CD14-positive monocyte (primary cell): ENCODE data around the gene ZIC5. TPM values are rescaled to one million over a fixed set of nuclear protein-coding genes. Genes with fewer than 3 reads are reported as not detected.

Experiments used
- DNase-seq, 3 donors: peaks; one replicate each; pipeline ENCODE4 v3.0.0-alpha.2; 2011 to 2022
- H2AFZ ChIP-seq: 2 replicates; pipeline ENCODE4 v1.6.0; 2012; ENCODE audit warnings: mild to moderate bottlenecking, low read depth, low read length, inconsistent platforms; ENCODE audit not compliant: insufficient read depth, poor library complexity, severe bottlenecking
- H3K27ac ChIP-seq, 2 donors: 1 replicate in 1 of 2; 2 replicates in 1 of 2; pipeline ENCODE4 v1.5.1; 2012 to 2013; ENCODE audit warnings: low read length in 2 of 2, control low read depth in 1 of 2, inconsistent platforms in 1 of 2, low read depth in 1 of 2, mild to moderate bottlenecking in 1 of 2
- H3K27me3 ChIP-seq, 2 donors: one replicate each; pipeline versions ENCODE4 v1.6.0 to v1.6.1; 2011 to 2013; ENCODE audit warnings: low read length in 2 of 2; ENCODE audit not compliant: control insufficient read depth in 2 of 2, insufficient read depth in 2 of 2
- H3K36me3 ChIP-seq, 2 donors: replicated peaks in 1 of 2; 1 replicate in 1 of 2; 2 replicates in 1 of 2; pipeline versions ENCODE4 v1.5.1 to v1.6.1; 2012 to 2013; ENCODE audit warnings: low read length in 2 of 2, control low read depth in 1 of 2, inconsistent platforms in 1 of 2, mild to moderate bottlenecking in 1 of 2; ENCODE audit not compliant: insufficient read depth in 2 of 2, control insufficient read depth in 1 of 2
- H3K4me1 ChIP-seq, 2 donors: 1 replicate in 1 of 2; 2 replicates in 1 of 2; pipeline versions ENCODE4 v1.5.1 to v1.6.1; 2012 to 2013; ENCODE audit warnings: low read length in 2 of 2, control low read depth in 1 of 2, inconsistent platforms in 1 of 2, mild to moderate bottlenecking in 1 of 2, moderate library complexity in 1 of 2; ENCODE audit not compliant: insufficient read depth in 2 of 2, control insufficient read depth in 1 of 2
- H3K4me2 ChIP-seq: replicated peaks from 2 replicates; pipeline ENCODE3; 2012; ENCODE audit warnings: low read length, moderate library complexity, mild to moderate bottlenecking; ENCODE audit not compliant: poor library complexity, severe bottlenecking; ENCODE audit errors: extremely low read depth
- H3K4me3 ChIP-seq, 3 experiments: fragments of 200-600 bp in 1 of 3; sonication (generic) in 1 of 3; replicated peaks in 1 of 3; 1 replicate in 2 of 3; 2 replicates in 1 of 3; pipeline ENCODE4 v1.5.1; 2011 to 2013; ENCODE audit warnings: low read length in 3 of 3, mild to moderate bottlenecking in 3 of 3, control low read depth in 2 of 3, low read depth in 2 of 3, inconsistent platforms in 1 of 3, moderate library complexity in 1 of 3
- H3K79me2 ChIP-seq: 2 replicates; pipeline ENCODE4 v1.6.0; 2012; ENCODE audit warnings: mild to moderate bottlenecking, control low read depth, inconsistent platforms, low read length, moderate library complexity; ENCODE audit not compliant: insufficient read depth
- H3K9ac ChIP-seq: 2 replicates; pipeline ENCODE4 v1.6.0; 2017; ENCODE audit warnings: low read length, mild to moderate bottlenecking; ENCODE audit not compliant: insufficient read depth, poor library complexity, severe bottlenecking
- H3K9me3 ChIP-seq, 2 donors: replicated peaks in 1 of 2; 1 replicate in 1 of 2; 2 replicates in 1 of 2; pipeline versions ENCODE4 v1.5.1 to v1.6.1; 2012 to 2013; ENCODE audit warnings: low read length in 2 of 2, control low read depth in 1 of 2; ENCODE audit not compliant: control insufficient read depth in 1 of 2, insufficient read depth in 1 of 2
- H4K20me1 ChIP-seq: 2 replicates; pipeline ENCODE4 v1.6.0; 2012; ENCODE audit warnings: mild to moderate bottlenecking, low read length, control low read depth, moderate library complexity; ENCODE audit not compliant: insufficient read depth
- H3K27ac Mint-ChIP-seq, 7 donors: one replicate each; pipeline ENCODE4 v1.8.0; 2020; ENCODE audit warnings: mild to moderate bottlenecking in 7 of 7, mixed read lengths in 7 of 7, moderate library complexity in 6 of 7, inconsistent platforms in 2 of 7
- H3K27me3 Mint-ChIP-seq, 3 donors: one replicate each; pipeline ENCODE4 v1.8.0; 2021 to 2022; ENCODE audit warnings: low read depth in 3 of 3, mild to moderate bottlenecking in 3 of 3, mixed read lengths in 3 of 3, moderate library complexity in 3 of 3, inconsistent platforms in 1 of 3
- H3K36me3 Mint-ChIP-seq, 2 donors: one replicate each; pipeline ENCODE4 v1.8.0; 2020; ENCODE audit warnings: mixed read lengths in 2 of 2, inconsistent platforms in 1 of 2, mild to moderate bottlenecking in 1 of 2
- H3K4me1 Mint-ChIP-seq: one replicate; pipeline ENCODE4 v1.8.0; 2020; ENCODE audit warnings: mild to moderate bottlenecking, mixed read lengths
- H3K4me3 Mint-ChIP-seq, 2 donors: one replicate each; pipeline ENCODE4 v1.8.0; 2020; ENCODE audit warnings: mild to moderate bottlenecking in 2 of 2, mixed read lengths in 2 of 2, moderate library complexity in 1 of 2
- H3K9me3 Mint-ChIP-seq, 7 donors: one replicate each; pipeline ENCODE4 v1.8.0; 2020 to 2022; ENCODE audit warnings: mixed read lengths in 7 of 7, mild to moderate bottlenecking in 6 of 7, moderate library complexity in 6 of 7, inconsistent platforms in 2 of 7
- WGBS: methylation state at CpG from one replicate; pipeline ENCODE4 v1.1.5; 2013; ENCODE audit warnings: missing lambda C conversion rate; ENCODE audit not compliant: insufficient coverage; 5-methylcytosine and 5-hydroxymethylcytosine counted together
- intact Hi-C, 2 donors: fragments of 100-400 bp; cut with micrococcal nuclease; formaldehyde crosslinking; loops; one replicate each; pipeline versions ENCODE4 v1.15.0 to v1.15.1; 2023
- polyA plus RNA-seq, 3 donors: library from polyadenylated mRNA; depleted of rRNA in 1 of 3; unstranded in 2 of 3; stranded (reverse) in 1 of 3; fragments of 300-500 nt in 2 of 3; fragments of >200 nt in 1 of 3; fragmentation: Illumina TruSeq in 2 of 3; gene quantifications; 1 replicate in 2 of 3; 2 replicates in 1 of 3; pipeline ENCODE4 v1.2.3, GENCODE V29; 2012 to 2021
- TF ChIP-seq, protein P1 (sequence below): fragments of 200-600 bp; IDR thresholded peaks from one replicate; pipeline ENCODE4 v1.8.0; 2022; ENCODE audit warnings: antibody characterized with exemption, mild to moderate bottlenecking

ZIC5 gene
- polyA plus RNA-seq, 3 donors = not detected

- no peaks in the 10 kb centered on the region for H3K79me2 ChIP-seq
- peaks cover 0 to 24% (median 6%) of the 10 kb centered on the region in 7 donors for H3K9me3 Mint-ChIP-seq
- H3K4me3 Mint-ChIP-seq = peak overlapping the region in 1 of 2 donors; percentile 90
- TF ChIP-seq, protein P1, sequence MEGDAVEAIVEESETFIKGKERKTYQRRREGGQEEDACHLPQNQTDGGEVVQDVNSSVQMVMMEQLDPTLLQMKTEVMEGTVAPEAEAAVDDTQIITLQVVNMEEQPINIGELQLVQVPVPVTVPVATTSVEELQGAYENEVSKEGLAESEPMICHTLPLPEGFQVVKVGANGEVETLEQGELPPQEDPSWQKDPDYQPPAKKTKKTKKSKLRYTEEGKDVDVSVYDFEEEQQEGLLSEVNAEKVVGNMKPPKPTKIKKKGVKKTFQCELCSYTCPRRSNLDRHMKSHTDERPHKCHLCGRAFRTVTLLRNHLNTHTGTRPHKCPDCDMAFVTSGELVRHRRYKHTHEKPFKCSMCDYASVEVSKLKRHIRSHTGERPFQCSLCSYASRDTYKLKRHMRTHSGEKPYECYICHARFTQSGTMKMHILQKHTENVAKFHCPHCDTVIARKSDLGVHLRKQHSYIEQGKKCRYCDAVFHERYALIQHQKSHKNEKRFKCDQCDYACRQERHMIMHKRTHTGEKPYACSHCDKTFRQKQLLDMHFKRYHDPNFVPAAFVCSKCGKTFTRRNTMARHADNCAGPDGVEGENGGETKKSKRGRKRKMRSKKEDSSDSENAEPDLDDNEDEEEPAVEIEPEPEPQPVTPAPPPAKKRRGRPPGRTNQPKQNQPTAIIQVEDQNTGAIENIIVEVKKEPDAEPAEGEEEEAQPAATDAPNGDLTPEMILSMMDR = no peak
- H3K27me3 ChIP-seq = peaks cover 89 to 100% of the 10 kb centered on the region in 2 donors
- H3K4me1 ChIP-seq = peaks cover 5 to 7% of the 10 kb centered on the region in 2 donors
- H3K36me3 ChIP-seq = no peaks in the 10 kb centered on the region
- peak overlapping the region in 1 of 7 donors; percentile 84 for H3K27ac Mint-ChIP-seq
- H3K9me3 ChIP-seq = peaks cover 0 to 37% of the 10 kb centered on the region in 2 donors
- H3K36me3 Mint-ChIP-seq = peaks cover 0 to 6% of the 10 kb centered on the region in 2 donors
- H3K4me3 ChIP-seq = peak overlapping the region in 1 of 3 experiments; percentile 11
- H3K4me1 Mint-ChIP-seq = peaks cover 18% of the 10 kb centered on the region
- no peak overlapping the region for H3K9ac ChIP-seq
- no peak for DNase-seq
- no peak overlapping the region for H3K4me2 ChIP-seq
- H2AFZ ChIP-seq = no peak overlapping the region
- intact Hi-C loops = no loop called here
- WGBS = 3% methylated on average over 35 of the region's 49 CpGs
- H4K20me1 ChIP-seq = no peaks in the 10 kb centered on the region
- H3K27ac ChIP-seq = no peak overlapping the region
- peaks cover 88 to 93% (median 89%) of the 10 kb centered on the region in 3 donors for H3K27me3 Mint-ChIP-seq
Observed at GRCh38 chr13:99959540-99960230, 11.9 kb downstream of the ZIC5 start.

- Histone ChIP-seq H3K4me1 (peaks cover 5 to 7% of the 10 kb centered on the region in 2 donors), H3K9ac (no peak overlapping the region), H3K27ac (no peak overlapping the region), H3K79me2 (no peaks in the 10 kb centered on the region), H3K4me3 (no peak overlapping the region), H2AFZ (no peak overlapping the region), H3K36me3 (no peaks in the 10 kb centered on the region), H3K9me3 (peaks cover 0 to 37% of the 10 kb centered on the region in 2 donors), H3K27me3 (peaks cover 89 to 100% of the 10 kb centered on the region in 2 donors), H4K20me1 (no peaks in the 10 kb centered on the region), H3K4me2 (no peak overlapping the region)
- Mint-ChIP-seq H3K4me1 (peaks cover 18% of the 10 kb centered on the region), H3K9me3 (peaks cover 0 to 29% (median 6%) of the 10 kb centered on the region in 7 donors), H3K4me3 (peak overlapping the region in 1 of 2 donors; percentile 74), H3K27me3 (peaks cover 90 to 95% (median 92%) of the 10 kb centered on the region in 3 donors), H3K27ac (no peak overlapping the region), H3K36me3 (peaks cover 0 to 6% of the 10 kb centered on the region in 2 donors)
- TF ChIP-seq, protein P1 = no peak
- intact Hi-C loops = no loop called here
- DNase-seq = no peak
- WGBS = 25% methylated on average over 7 of the region's 10 CpGs
Observed at GRCh38 chr13:99959127-99959539, 12.4 kb downstream of the ZIC5 start.
